Renal cortex interstitium (tissue), 11 donors: ENCODE results near the gene ZNF30. TPM values are rescaled to one million over a fixed set of nuclear protein-coding genes. Genes with fewer than 3 reads are reported as not detected.
A peak's percentile ranks its signal among the peaks of the same experiment; 100 is the strongest.
"Not testable (repeated sequence)": the region's sequence is repeated elsewhere in the genome, so short reads cannot be mapped to it uniquely, and the experiment has no call there.

ENCODE experiments used
- DNase-seq, 11 donors: peaks; one replicate each; pipeline ENCODE4 v3.0.0-alpha.2; 2013; ENCODE audit warnings: low read depth in 9 of 11, low spot score in 4 of 11; ENCODE audit errors: extremely low read depth in 1 of 11
- polyA plus RNA-seq, 3 donors: library from polyadenylated mRNA; unstranded; fragments of 120-200 nt; gene quantifications; one replicate each; pipeline ENCODE4 v1.2.1, GENCODE V29; 2013; ENCODE audit not compliant: insufficient read length in 3 of 3

Gene ZNF30
- polyA plus RNA-seq, 3 donors: 6.4 to 7.0 (median 6.7) TPM

- no peak for DNase-seq
Observed at GRCh38 chr19:34953092-34953491, 26.4 kb downstream of the ZNF30 start.

DNA sequence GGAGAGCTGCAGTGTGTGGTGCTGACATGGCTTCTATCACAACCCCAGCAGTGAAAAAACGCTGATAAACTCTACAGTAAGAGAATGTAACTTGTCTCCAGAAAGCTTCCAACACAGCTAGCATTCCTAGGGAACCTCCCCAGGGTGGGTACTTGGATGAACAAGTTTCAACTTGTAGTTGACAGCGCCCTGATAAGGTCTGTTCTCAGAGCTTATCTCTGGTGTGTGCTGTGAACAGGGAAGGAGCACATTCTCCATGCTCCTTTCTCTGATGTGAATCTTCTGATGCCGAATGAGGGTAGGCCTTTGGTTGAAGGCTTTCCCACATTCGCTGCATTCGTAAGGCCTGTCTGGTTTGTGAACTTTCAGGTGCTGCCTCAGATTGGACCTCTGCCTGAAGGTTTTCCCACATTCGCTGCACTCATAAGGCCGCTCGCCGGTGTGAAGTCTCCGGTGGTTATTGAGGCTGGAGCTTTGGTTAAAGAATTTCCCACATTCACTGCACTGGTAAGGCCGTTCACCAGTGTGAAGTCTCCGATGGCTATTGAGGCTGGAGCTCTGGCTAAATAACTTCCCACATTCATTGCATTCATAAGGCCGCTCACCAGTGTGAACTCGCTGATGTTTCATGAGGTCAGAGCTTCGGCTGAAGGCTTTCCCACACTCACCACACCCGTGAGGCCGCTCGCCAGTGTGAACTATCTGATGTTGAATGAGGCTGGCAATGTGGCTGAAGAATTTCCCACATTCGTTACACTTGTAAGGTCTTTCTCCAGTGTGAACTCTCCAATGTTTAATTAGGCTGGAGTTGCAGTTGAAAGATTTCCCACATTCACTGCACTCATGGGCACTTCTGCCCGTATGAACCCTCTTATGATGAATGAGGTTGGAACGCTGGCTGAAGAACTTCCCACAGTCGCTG, 31.4 kb downstream of the ZNF30 start:
- no peak for DNase-seq

- no peak for DNase-seq
Observed at GRCh38 chr19:34959021-34959420, 32.3 kb downstream of the ZNF30 start.

GRCh38 chr19:34960103-34960805, 33.6 kb downstream of the ZNF30 start:
- no peak for DNase-seq

GRCh38 chr19:34960940-34961679, 34.4 kb downstream of the ZNF30 start:
- DNase-seq: no peak

- DNase-seq: no peak
Observed at GRCh38 chr19:34961775-34962686, 35.3 kb downstream of the ZNF30 start.

GRCh38 chr19:34962687-34963572, 36.2 kb downstream of the ZNF30 start:
- no peak for DNase-seq

GRCh38 chr19:34963573-34964406, 37.1 kb downstream of the ZNF30 start, which contains the start of gene ZNF792:
ZNF792 (minus strand) TSS chr19:34964229; CDS start chr19:34963662, 567 bp downstream.
- peak in 9 of 11 donors; percentile 33 to 56 (median 49) for DNase-seq

DNA sequence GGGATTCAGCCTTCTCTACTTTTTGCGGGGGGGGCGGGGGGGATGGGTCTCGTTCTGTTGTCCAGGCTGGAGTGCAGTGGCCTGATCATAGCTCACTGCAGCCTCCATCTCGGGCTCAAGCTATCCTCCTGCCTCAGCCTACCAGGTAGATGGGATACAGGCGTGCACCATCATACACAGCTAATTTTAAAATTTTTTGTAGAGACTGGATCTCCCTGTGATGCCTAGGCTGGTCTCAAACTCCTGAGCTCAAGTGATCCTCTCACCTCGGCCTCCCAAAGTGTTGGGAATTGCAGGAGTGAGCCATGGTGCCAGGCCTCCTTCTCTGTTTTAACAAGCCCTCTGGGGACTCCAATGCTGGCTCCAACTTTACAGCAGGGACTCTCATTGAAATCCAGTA, 37.9 kb downstream of the ZNF30 start:
- no peak for DNase-seq

- not testable (repeated sequence) for DNase-seq
Observed at GRCh38 chr19:34965505-34965904, 38.8 kb downstream of the ZNF30 start.

DNA sequence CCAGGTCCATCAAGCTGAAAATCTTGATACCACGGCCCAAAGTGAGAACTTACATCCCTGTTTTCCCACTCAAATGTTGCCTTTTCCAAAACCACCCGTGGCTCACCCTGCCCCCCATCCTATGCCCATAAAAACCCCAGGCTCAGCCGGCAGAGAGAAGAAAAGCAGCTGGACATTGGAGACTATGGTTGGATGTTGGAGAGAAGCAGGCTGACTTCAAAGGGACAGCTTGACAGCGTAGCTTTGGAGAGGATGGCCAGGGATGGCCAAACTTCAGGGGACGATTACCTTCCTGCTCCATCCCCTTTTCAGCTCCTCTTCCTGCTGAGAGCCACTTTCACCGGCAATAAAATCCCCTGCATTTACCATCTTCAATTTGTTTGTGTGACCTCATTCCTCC, 40.8 kb downstream of the ZNF30 start:
- DNase-seq: no peak

- DNase-seq: no peak
Observed at GRCh38 chr19:34969721-34970120, 43.0 kb downstream of the ZNF30 start.

GRCh38 chr19:34970185-34970780, 43.6 kb downstream of the ZNF30 start:
- DNase-seq: not testable (repeated sequence)

DNA sequence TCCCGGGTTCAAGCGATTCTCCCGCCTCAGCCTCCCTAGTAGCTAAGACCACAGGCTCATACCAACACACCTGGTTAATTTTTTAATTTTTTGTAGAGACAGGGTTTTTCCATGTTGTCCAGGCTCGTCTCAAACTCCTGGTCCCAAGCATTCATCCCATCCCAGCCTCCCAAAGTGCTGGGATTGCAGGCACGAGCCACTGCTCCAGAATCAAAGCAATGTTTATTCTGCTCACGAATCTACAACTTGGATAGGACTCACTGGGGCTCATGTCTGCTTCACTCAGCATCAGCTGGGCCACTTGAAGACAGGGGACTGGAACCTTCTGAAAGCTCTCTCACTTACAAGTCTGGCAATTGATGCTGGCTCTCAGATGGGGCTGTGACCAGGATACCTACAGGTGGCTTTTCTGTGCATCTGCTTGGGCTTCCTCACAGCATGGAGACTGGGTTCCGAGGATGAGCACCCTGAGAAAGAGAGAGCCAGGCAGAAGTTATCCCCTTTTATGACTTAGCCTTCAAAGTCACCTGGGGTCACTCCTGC, 45.5 kb downstream of the ZNF30 start:
- DNase-seq: no peak

DNA sequence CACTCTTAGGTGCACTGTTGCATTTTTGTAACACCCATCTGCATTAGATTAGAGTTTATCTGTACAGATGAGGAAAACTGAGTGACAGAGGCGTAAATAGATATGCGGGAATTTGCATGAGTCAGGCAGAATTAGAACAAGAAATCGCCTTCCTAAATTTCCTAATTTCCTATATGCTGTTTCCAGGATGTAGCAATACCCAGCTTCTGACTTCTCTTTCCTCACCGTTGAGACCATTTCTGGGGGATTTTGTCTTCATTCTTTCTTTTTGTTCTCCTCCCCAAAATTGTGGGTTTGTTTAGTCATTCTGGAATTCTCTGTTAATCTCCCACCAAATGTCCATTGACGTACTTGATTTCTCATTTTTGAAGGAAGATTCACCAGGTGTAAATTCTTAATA, 47.9 kb downstream of the ZNF30 start:
- no peak for DNase-seq

- no peak for DNase-seq
Observed at GRCh38 chr19:34975056-34975455, 48.4 kb downstream of the ZNF30 start.
